Stomach smooth muscle (tissue), 2 donors: ENCODE results near the gene CFL2.

Experiments used
- H3K27ac ChIP-seq: one replicate; pipeline ENCODE4 v1.7.0; 2013; ENCODE audit warnings: mild to moderate bottlenecking, low read length, inconsistent platforms
- H3K27me3 ChIP-seq, 2 donors: one replicate each; pipeline ENCODE4 v1.7.0; 2013; ENCODE audit warnings: low read length in 2 of 2; ENCODE audit not compliant: insufficient read depth in 2 of 2, control insufficient read depth in 1 of 2
- H3K36me3 ChIP-seq, 2 donors: one replicate each; pipeline ENCODE4 v1.7.0; 2013; ENCODE audit warnings: low read length in 2 of 2; ENCODE audit not compliant: control insufficient read depth in 2 of 2, insufficient read depth in 2 of 2
- H3K4me1 ChIP-seq: one replicate; pipeline ENCODE4 v1.7.0; 2013; ENCODE audit warnings: low read length; ENCODE audit not compliant: control insufficient read depth, insufficient read depth
- H3K4me3 ChIP-seq, 2 donors: one replicate each; pipeline ENCODE4 v1.7.0; 2013; ENCODE audit warnings: low read length in 2 of 2
- H3K9ac ChIP-seq, 2 donors: one replicate each; pipeline ENCODE4 v1.7.0; 2013; ENCODE audit warnings: low read length in 2 of 2, mild to moderate bottlenecking in 1 of 2
- H3K9me3 ChIP-seq, 2 donors: one replicate each; pipeline ENCODE4 v1.7.0; 2013; ENCODE audit warnings: low read length in 2 of 2; ENCODE audit not compliant: control insufficient read depth in 2 of 2
- donor health status: healthy.
- donor health status: Pancreatic carcinoma.

The CFL2 gene

GRCh38 chr14:34671716-34672115 is 42.7 kb downstream of the CFL2 start:
- no peaks in the 10 kb centered on the region for H3K27me3 ChIP-seq
- H3K9ac ChIP-seq = no peak overlapping the region
- no peaks in the 10 kb centered on the region for H3K36me3 ChIP-seq
- no peaks in the 10 kb centered on the region for H3K9me3 ChIP-seq
- H3K27ac ChIP-seq = no peak overlapping the region
- H3K4me3 ChIP-seq = no peak overlapping the region
- no peaks in the 10 kb centered on the region for H3K4me1 ChIP-seq

DNA sequence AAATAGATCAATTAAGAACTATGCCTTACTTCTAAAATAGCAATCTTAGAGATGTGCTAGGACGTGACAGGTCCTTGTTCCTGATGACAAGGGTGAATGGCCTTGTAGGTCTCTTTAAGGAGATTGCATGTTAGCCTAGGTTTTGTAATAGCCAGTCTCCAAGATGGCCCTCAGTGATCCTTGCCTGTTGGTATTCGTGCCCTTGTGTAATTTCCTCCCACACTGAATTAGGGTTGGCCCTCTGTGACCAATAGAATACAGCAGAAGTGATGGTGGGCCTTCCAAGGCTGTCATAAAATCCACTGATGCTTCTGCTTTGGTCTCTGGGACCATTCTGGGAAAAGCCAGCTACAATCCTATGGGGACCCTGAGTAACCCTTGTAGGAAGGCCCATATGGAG is 46.3 kb downstream of the CFL2 start:
- no peaks in the 10 kb centered on the region for H3K4me1 ChIP-seq
- no peaks in the 10 kb centered on the region for H3K27me3 ChIP-seq
- no peaks in the 10 kb centered on the region for H3K36me3 ChIP-seq
- H3K9ac ChIP-seq = no peak overlapping the region
- no peak overlapping the region for H3K4me3 ChIP-seq
- H3K9me3 ChIP-seq = no peaks in the 10 kb centered on the region
- H3K27ac ChIP-seq = no peak overlapping the region

- Histone ChIP-seq H3K9ac (no peak overlapping the region), H3K4me1 (no peaks in the 10 kb centered on the region), H3K36me3 (no peaks in the 10 kb centered on the region), H3K27ac (no peak overlapping the region), H3K9me3 (no peaks in the 10 kb centered on the region), H3K27me3 (no peaks in the 10 kb centered on the region), H3K4me3 (no peak overlapping the region)
Measured at GRCh38 chr14:34667007-34667406, 47.4 kb downstream of the CFL2 start.

DNA sequence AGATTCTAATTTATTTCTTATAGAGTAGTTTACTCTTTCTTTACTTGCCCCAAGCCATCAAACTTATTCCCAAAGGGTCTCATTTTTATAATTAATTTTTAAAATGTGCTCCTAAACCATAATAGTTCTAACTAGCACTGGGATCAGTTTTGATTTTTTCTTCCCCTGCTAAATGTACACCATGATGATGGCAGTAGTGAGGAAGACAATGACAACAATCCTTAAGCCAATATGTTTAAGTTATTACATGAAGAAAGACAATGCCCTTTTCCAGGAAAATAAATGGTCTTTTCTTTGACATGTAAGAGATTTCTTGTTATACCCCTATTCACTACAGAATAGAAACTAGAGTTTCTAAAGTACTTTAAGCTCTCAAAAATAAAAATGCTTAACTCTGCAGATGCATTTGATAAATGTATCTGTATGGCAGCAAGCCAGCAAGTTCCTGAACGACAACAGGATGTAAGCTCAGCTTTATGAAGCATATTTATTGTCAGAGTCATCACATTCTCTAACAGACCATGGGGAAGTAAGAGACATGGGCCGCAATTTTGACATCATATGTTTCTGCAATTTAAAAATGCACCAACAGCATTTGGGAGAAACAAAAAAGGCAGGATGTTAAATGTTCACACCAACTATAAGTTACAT is 48.5 kb downstream of the CFL2 start:
- Histone ChIP-seq H3K9ac (no peak overlapping the region), H3K36me3 (no peaks in the 10 kb centered on the region), H3K27me3 (no peaks in the 10 kb centered on the region), H3K4me3 (no peak overlapping the region), H3K9me3 (no peaks in the 10 kb centered on the region), H3K4me1 (no peaks in the 10 kb centered on the region), H3K27ac (no peak overlapping the region)

DNA sequence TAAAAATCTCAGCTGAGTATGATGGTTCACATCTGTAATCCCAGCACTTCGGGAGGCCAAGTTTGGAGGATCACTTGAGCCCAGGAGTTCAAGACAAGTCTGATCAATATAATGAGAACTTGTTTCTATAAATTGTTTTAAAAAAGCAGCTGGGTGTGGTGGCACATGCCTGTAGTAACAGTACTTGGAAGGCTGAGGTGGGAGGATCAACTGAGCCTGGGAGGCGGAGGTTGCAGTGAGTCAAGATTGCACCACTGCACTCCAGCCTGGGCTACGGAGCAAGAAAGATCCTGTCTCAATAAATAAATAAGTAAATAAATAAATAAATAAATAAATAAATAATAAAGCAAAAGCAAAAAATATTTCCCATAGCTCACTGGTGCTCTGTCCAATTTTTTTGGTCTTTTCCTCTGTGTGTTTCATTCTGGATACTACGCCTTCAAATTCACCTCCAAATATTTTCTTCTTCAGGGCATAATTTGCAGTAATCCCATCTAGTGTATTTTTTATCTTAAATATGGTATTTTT is 51.8 kb downstream of the CFL2 start:
- H3K9ac ChIP-seq = no peak overlapping the region
- no peak overlapping the region for H3K4me3 ChIP-seq
- no peaks in the 10 kb centered on the region for H3K36me3 ChIP-seq
- no peaks in the 10 kb centered on the region for H3K4me1 ChIP-seq
- H3K27me3 ChIP-seq = no peaks in the 10 kb centered on the region
- H3K27ac ChIP-seq = no peak overlapping the region
- H3K9me3 ChIP-seq = no peaks in the 10 kb centered on the region

DNA sequence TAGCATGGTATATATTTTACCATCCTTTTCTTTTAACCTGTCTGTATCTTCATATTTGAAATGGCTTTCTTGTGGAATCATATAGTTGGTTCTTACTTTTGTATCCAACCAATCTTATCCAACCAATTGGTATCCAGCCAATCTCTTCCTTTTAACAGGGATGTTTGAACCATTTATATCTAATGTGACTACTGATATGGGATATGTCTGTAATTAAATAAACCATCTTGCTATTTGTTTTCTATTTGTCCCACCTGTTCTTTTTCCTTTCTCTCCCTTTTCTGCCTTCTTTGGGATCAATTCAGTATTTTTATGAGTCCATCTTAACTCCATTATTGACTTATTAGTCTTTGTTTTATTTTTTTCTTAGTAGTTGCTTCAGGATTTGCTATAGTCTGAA is 53.6 kb downstream of the CFL2 start:
- no peaks in the 10 kb centered on the region for H3K27me3 ChIP-seq
- no peaks in the 10 kb centered on the region for H3K9me3 ChIP-seq
- H3K9ac ChIP-seq = no peak overlapping the region
- no peak overlapping the region for H3K4me3 ChIP-seq
- no peaks in the 10 kb centered on the region for H3K4me1 ChIP-seq
- no peak overlapping the region for H3K27ac ChIP-seq
- no peaks in the 10 kb centered on the region for H3K36me3 ChIP-seq
